GM19035 (cell line): ENCODE data around the gene CA10.

ENCODE experiments used
- ATAC-seq: cut with Tn5 transposase; IDR thresholded peaks from one replicate; pipeline ENCODE4 v1.9.1; 2021; ENCODE audit not compliant: unreplicated experiment

Gene CA10

DNA sequence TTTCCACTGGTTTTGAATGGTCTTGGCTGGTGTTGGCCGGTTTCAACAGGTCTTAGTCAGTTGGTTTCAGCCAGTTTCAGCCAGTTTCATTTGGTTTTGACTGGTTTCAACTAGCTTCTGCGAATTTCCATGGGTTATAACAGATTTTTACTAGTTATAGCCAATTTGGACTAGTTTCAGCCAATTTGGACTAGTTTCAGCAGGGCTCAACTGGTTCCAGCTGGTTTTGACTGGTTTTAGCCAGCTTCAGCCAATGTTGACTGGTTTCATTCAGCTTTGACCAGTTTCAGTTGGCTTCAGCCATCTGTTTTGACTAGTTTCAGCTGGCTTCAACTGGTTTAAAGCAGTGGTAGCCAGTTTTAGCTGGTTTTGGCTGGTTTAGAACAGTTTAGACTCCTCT is 465.6 kb downstream of the CA10 start:
- no peak for ATAC-seq

GRCh38 chr17:51687887-51688286 is 470.6 kb downstream of the CA10 start:
- ATAC-seq = no peak

- ATAC-seq = no peak
Measured at GRCh38 chr17:51685287-51685909, 473.1 kb downstream of the CA10 start.

- no peak for ATAC-seq
Measured at GRCh38 chr17:51684214-51684613, 474.3 kb downstream of the CA10 start.

DNA sequence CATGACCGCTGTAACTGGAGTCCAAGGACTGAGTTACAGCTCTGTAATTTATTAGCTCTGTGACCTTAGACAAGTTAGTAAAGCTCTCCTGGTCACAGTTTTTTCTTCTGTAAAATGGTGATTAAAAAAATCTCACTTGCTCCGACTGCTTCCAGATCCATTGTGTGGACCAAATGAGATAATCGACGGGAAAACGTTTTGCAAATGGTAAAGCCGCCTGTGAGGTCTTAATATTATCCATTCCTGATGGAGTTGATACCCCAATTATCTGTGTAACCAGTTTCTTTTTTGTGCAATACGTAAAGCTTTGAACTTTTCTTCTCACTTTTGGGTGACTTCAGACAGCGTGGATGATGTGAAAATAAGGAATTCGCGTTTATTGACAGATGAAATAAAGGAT is 475.2 kb downstream of the CA10 start:
- ATAC-seq = no peak

DNA sequence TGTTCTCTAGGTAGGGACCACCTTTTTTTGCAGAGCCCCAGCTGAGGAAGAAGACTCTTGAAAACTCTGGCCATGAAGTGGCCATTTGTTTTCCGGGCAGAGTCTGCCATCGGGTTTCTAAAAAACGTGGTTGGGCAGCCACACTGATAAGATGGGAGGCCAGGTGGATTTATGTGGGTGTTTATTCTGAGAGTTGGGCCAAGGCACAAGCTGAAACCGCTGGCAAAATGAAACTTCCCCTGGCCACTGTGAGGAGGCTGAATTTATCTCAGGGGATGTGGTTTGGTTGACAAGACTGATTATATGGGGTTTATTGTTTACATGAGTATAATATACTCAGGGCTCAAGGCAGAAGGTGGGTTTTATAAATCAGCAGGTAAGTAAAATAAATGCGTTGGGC is 476.4 kb downstream of the CA10 start:
- ATAC-seq = no peak

DNA sequence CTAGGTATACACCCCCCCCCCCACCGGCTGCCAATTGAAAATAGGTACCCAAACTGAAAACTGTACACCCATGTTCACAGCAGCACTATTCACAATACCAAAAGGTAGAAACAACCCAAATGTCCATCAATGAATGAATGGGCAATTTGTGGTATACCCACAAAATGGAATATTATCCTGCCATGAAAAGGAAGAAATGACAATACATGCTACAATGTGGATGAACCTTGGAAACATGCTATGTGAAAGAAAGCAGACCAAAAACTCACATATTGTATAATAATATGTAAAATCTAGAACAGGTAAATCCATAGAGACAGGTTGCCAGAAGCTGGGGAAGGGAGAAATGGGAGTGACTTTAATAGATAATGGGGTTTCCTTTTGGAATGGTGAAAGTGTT is 480.6 kb downstream of the CA10 start:
- ATAC-seq = no peak

- ATAC-seq = no peak
Measured at GRCh38 chr17:51676691-51677487, 481.6 kb downstream of the CA10 start.

DNA sequence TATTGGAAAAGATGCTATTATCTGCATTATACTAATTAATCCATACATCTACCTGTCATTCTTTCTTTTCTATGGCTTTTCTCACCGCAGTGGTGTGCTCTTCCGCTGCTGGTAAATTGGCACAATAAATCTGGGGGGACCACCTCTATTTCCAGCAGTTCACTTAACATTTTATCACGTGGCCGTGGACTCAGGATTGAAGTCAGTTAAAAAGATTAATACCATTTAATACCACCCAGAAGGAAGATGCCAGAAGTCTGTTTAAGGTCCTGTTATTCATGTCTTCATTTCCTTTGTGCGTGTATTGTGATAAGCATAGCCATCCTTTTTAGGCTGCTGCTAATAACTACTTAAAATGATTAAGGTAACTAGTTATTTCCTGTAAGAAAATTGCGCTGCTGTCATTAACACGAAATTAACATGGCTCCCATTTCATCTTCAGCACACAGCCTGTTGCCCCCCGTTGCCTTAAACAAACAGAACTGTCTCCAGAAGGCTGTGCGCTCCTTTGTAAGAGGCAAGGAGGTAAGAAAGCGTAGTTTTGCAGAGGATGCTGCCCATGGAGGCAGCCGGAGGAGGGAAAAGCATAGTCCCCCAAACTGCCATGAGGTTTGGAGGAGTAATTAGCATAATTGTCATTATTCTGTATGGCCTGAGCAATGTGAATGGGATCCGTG is 483.8 kb downstream of the CA10 start:
- no peak for ATAC-seq

DNA sequence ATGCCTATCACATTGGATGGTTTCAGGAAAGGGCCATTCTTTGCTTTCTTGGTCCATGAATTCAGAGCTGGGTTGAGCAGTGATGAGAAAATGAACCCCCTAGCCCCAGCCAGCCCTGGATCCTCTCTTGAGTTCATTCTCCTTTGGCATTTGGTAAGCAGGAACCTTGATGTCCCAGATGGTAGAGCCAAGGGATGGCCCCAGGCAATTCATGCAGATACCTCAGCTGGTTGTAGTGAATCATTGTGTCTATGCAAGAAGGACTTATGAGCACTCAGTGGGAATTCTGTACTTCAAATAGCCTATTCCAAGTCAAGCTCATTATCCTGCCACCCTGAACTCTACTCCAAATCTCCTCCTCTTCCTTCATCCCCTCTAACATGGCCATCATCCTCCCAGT is 485.4 kb downstream of the CA10 start:
- ATAC-seq = no peak

GRCh38 chr17:51672065-51672464 is 486.4 kb downstream of the CA10 start:
- ATAC-seq = no peak

DNA sequence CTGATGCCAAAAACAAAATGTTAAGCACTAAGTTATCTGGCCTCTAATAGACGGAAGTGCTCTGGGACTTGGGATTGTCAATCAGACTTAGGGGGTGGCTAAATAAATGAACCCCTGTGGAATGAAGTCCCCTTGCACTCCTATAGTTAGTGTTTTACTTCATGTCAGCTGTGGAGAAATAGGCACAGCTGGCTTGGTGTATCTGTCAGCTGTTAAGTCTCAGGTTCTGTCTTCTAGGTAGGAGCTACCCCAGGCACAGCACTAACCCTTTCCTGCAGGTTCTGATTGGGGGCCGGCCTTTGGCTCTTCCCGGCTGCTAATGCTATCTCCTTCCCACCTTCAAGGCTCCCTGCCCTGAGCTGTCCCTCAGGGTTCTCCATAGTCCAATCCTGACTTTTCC is 487.6 kb downstream of the CA10 start:
- no peak for ATAC-seq

GRCh38 chr17:51668963-51669246 is 489.6 kb downstream of the CA10 start:
- no peak for ATAC-seq

GRCh38 chr17:51668155-51668962 is 490.2 kb downstream of the CA10 start:
- no peak for ATAC-seq

- ATAC-seq = no peak
Measured at GRCh38 chr17:51667706-51668083, 490.8 kb downstream of the CA10 start.

GRCh38 chr17:51666971-51667705 is 491.4 kb downstream of the CA10 start:
- ATAC-seq = no peak

DNA sequence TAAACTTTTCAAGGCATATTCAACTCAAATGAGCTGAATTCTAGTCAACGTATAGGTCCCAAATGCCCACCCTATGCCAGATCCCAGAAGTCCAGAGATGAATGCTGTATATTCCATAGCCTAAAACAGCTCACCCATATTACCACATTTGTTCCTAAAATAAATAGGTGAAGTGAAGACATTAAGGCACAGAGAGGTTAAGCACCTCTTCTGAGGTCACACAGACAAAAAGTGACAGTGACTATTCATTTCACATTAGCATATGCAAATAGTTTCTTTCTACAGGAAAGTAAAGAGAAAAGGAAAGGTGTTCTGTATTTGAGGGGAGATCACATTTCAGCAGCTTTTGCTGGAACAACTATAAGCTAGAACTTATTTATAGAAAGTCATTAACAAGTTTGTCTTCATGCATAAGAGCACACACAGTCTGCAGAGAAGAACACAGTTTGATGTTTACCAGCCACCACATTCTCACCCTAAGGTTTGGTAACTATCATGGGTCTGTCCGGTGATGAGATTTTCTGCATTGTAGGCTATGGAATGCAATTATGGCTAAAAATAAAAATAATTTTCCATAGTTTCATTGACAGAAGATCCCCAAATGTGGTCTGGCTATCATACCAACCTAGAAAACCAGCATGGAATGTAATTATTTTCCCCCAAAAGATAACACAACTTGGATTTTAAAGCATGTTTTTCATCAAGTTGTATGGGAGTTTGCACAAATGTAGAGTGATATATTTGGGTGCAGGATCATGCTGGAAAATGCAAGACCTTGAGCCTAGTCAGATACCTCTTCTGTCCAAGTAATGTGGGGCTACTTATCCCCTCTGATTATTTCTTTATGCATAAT is 496.1 kb downstream of the CA10 start:
- no peak for ATAC-seq

- ATAC-seq = no peak
Measured at GRCh38 chr17:51661403-51661802, 497.1 kb downstream of the CA10 start.

DNA sequence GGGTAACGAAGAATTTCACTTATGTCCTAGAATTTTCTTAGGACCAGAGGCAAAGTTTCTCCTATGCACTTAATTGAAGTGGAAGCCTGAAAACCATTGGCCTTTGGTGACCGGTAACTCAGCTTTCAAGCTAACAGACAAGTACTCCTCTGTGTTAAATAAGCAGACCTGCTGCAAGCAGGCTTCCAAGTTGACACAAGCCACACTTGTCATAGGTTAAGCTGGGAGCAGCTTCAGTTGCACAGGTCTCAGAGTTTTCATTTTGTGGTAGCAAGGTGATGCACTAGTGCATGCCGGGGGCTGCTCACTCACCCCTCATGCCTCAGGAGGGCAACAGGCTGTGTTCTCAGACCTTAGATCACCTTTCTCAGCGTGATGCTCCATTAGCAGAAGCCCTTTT is 498.2 kb downstream of the CA10 start:
- no peak for ATAC-seq

DNA sequence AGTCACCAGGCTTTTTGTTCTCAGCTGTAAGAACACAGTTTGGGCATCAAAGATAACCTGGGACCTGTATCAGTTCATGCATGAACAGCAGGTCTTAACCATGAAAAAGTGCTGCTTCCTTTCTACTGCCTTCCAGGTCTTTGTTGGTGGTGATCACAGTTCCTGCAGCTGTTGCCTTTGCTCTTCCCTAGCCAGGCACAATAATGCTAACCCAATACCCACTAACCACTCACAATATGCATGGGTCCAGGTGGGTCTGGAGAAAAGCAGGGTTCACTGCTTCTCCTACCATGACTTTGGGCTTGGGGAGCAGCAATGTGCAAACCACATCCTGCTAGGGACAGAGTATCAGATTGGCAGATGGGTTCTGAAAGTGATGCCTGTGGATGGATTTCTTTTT is 501.3 kb downstream of the CA10 start:
- ATAC-seq = no peak
